Gastroesophageal sphincter (tissue), 4 donors: Measurements from ENCODE around the gene ATP2A1. TPM values are rescaled to one million over a fixed set of nuclear protein-coding genes. Genes with fewer than 3 reads are reported as not detected.
A peak's percentile ranks its signal among the peaks of the same experiment; 100 is the strongest.
"Not testable (repeated sequence)": the region's sequence is repeated elsewhere in the genome, so short reads cannot be mapped to it uniquely, and the experiment has no call there.

Source experiments
- ATAC-seq: fragments of 150-250 bp; one replicate; pipeline ENCODE4 v1.9.1; 2016; ENCODE audit warnings: mild to moderate bottlenecking, moderate library complexity
- H3K27ac ChIP-seq, 4 donors: fragments of 200-600 bp; sonication (generic) in 3 of 4; 1 replicate in 3 of 4; 2 replicates in 1 of 4; pipeline ENCODE4 v1.5.1; 2016 to 2019
- H3K27me3 ChIP-seq: fragments of 200-600 bp; sonication (generic); one replicate; pipeline ENCODE4 v1.5.1; 2019
- H3K36me3 ChIP-seq, 2 donors: fragments of 200-600 bp; sonication (generic); one replicate each; pipeline ENCODE4 v1.5.1; 2019; ENCODE audit warnings: control low read depth in 1 of 2
- H3K4me1 ChIP-seq, 3 donors: fragments of 200-600 bp; sonication (generic); 1 replicate in 2 of 3; 2 replicates in 1 of 3; pipeline ENCODE4 v1.5.1; 2016 to 2019; ENCODE audit warnings: control low read depth in 2 of 3
- H3K4me3 ChIP-seq, 2 donors: fragments of 200-600 bp; sonication (generic); one replicate each; pipeline ENCODE4 v1.5.1; 2019; ENCODE audit warnings: mild to moderate bottlenecking in 1 of 2, moderate library complexity in 1 of 2
- H3K9me3 ChIP-seq, 3 donors: fragments of 200-600 bp; sonication (generic); one replicate each; pipeline ENCODE4 v1.5.1; 2017 to 2019; ENCODE audit warnings: control low read depth in 2 of 3
- CTCF ChIP-seq, 4 experiments: fragments of 200-600 bp in 2 of 4; fragments of 450-650 bp in 2 of 4; sonication (generic) in 1 of 4; IDR thresholded peaks; one replicate each; pipeline ENCODE4 v1.5.1; 2017 to 2019; ENCODE audit warnings: antibody characterized with exemption in 4 of 4, mild to moderate bottlenecking in 2 of 4, moderate library complexity in 2 of 4
- EP300 ChIP-seq: sonication (generic); formaldehyde crosslinking; IDR thresholded peaks from one replicate; pipeline ENCODE4 v1.6.1; 2017; ENCODE audit warnings: antibody characterized with exemption, mild to moderate bottlenecking
- POLR2A ChIP-seq, 2 donors: fragments of 450-650 bp; IDR thresholded peaks; one replicate each; pipeline ENCODE4 v1.6.1; 2017; ENCODE audit warnings: antibody characterized with exemption in 2 of 2, mild to moderate bottlenecking in 2 of 2, moderate library complexity in 1 of 2
- POLR2AphosphoS5 ChIP-seq: sonication (generic); formaldehyde crosslinking; IDR thresholded peaks from one replicate; pipeline ENCODE4 v1.6.1; 2017; ENCODE audit warnings: antibody characterized with exemption
- WGBS, 2 donors: methylation state at CpG; one replicate each; pipeline ENCODE4 v1.1.5; 2018; ENCODE audit warnings: low coverage in 1 of 2; 5-methylcytosine and 5-hydroxymethylcytosine counted together
- total RNA-seq, 4 donors: library from RNA; depleted of rRNA; stranded (reverse); fragments of >200 nt; gene quantifications; one replicate each; pipeline ENCODE4 v1.1.0, GENCODE V29; 2016

ATP2A1 gene
- total RNA-seq, 4 donors from 2014 or later, result 0.31 TPM; not detected in 3

- Histone ChIP-seq H3K36me3 (no peaks in the 10 kb centered on the region), H3K4me3 (peak overlapping the region in 1 of 2 donors; percentile 33), H3K4me1 (peaks cover 0 to 12% (median 0%) of the 10 kb centered on the region in 3 donors), H3K27ac (no peak overlapping the region), H3K9me3 (no peaks in the 10 kb centered on the region), H3K27me3 (peaks cover 28% of the 10 kb centered on the region)
- TF ChIP-seq EP300 (no peak), POLR2AphosphoS5 (no peak), POLR2A (IDR thresholded peaks at IDR 0.05) (no peak), CTCF (IDR thresholded peaks at IDR 0.05) (no peak)
- no peak for ATAC-seq
- WGBS, 2 donors, result no CpG with 5 or more reads among the region's 26 CpGs
Measured at GRCh38 chr16:28936784-28937155, 58.5 kb downstream of the ATP2A1 start.

GRCh38 chr16:28937222-28937876 lies 59.1 kb downstream of the ATP2A1 start:
- no peaks in the 10 kb centered on the region for H3K36me3 ChIP-seq
- H3K4me3 ChIP-seq, result no peak overlapping the region
- peaks cover 0 to 12% (median 0%) of the 10 kb centered on the region in 3 donors for H3K4me1 ChIP-seq
- TF ChIP-seq CTCF (IDR thresholded peaks at IDR 0.05) (no peak), EP300 (no peak)
- no peaks in the 10 kb centered on the region for H3K9me3 ChIP-seq
- H3K27me3 ChIP-seq, result peaks cover 28% of the 10 kb centered on the region
- 43 to 64% methylated on average over 1 to 6 of the region's 14 CpGs for WGBS, 2 donors
- no peak overlapping the region for H3K27ac ChIP-seq
- ATAC-seq, result no peak

- no peak for ATAC-seq
- no peak overlapping the region for H3K27ac ChIP-seq
- no peak overlapping the region for H3K4me3 ChIP-seq
- no peaks in the 10 kb centered on the region for H3K36me3 ChIP-seq
- peaks cover 0 to 12% (median 0%) of the 10 kb centered on the region in 3 donors for H3K4me1 ChIP-seq
- 80 to 100% methylated on average over 1 of the region's 7 CpGs for WGBS, 2 donors
- H3K27me3 ChIP-seq, result peaks cover 28% of the 10 kb centered on the region
- no peaks in the 10 kb centered on the region for H3K9me3 ChIP-seq
- no peak for TF ChIP-seq EP300
- TF ChIP-seq CTCF (IDR thresholded peaks at IDR 0.05), result no peak
- TF ChIP-seq POLR2AphosphoS5, result no peak
- TF ChIP-seq POLR2A (IDR thresholded peaks at IDR 0.05), result no peak
Measured at GRCh38 chr16:28938721-28939120, 60.4 kb downstream of the ATP2A1 start.

- Histone ChIP-seq H3K4me1 (peaks cover 0 to 13% (median 0%) of the 10 kb centered on the region in 3 donors), H3K27me3 (peaks cover 28% of the 10 kb centered on the region)
- H3K4me3 ChIP-seq, H3K36me3 ChIP-seq, H3K27ac ChIP-seq, ATAC-seq, H3K9me3 ChIP-seq: not testable (repeated sequence)
- WGBS, 2 donors, result 84 to 100% methylated on average over 3 to 6 of the region's 7 CpGs
Measured at GRCh38 chr16:28939825-28940224, 61.5 kb downstream of the ATP2A1 start.

- Histone ChIP-seq H3K36me3 (no peaks in the 10 kb centered on the region), H3K9me3 (no peaks in the 10 kb centered on the region), H3K27ac (no peak overlapping the region), H3K27me3 (peaks cover 9% of the 10 kb centered on the region), H3K4me1 (peaks cover 0 to 13% (median 5%) of the 10 kb centered on the region in 3 donors), H3K4me3 (no peak overlapping the region)
- TF ChIP-seq CTCF (IDR thresholded peaks at IDR 0.05), result no peak
- TF ChIP-seq POLR2AphosphoS5, result no peak
- no peak for TF ChIP-seq EP300
- no peak for TF ChIP-seq POLR2A (IDR thresholded peaks at IDR 0.05)
- ATAC-seq, result no peak
Measured at GRCh38 chr16:28943281-28943680, 65.0 kb downstream of the ATP2A1 start.
